Measurements from ENCODE around the gene NTM.

Gene NTM

GRCh38 chr11:131850507-131850906 is 480.1 kb downstream of the NTM start:
- no peak for DNase-seq (ENCODE audit: low read depth in 1 of 2, low spot score in 1 of 2)

- no peak for DNase-seq (ENCODE audit: low read depth in 1 of 2, low spot score in 1 of 2)
These were observed 481.7 kb downstream of the NTM start for GRCh38 chr11:131851964-131852755.

DNA sequence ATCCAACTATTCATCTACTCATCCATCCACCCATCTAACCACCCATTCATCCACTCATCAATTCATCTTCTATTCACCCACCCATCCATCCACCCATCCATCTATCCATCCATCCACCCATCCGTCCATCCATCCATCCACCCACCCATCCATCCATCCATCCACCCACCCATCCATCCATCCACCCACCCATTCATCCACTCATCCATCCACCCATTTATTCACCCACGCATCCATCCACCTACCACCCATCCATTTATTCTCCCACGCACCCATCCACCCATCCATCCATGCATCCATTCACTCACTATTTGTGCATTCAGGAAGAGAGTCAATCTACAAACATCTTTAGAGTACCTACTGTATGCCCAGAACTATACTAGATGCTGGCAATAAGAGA is 482.3 kb downstream of the NTM start:
- DNase-seq (ENCODE audit: low read depth in 1 of 2, low spot score in 1 of 2), result no peak

DNA sequence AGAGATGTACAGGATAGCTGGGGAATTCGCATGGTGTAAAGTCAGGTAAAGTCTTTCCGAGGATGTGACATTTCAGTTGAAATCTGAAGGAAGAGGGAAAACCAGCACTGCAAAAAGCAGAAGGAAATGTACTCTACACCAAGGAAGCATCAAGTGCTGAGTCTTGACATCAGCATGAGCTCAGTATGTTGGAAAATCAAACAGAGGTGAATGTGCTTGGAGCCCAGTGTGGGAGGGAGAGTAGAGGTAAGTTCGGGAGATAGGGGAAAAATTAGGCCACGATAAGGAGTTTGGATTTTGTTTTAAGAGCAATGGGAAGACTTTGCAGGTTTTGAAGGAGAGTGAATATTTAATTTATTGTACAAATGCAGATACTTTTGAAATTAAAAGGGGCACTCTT is 484.0 kb downstream of the NTM start:
- no peak for DNase-seq (ENCODE audit: low read depth in 1 of 2, low spot score in 1 of 2)

GRCh38 chr11:131855320-131855719 is 484.9 kb downstream of the NTM start:
- no peak for DNase-seq (ENCODE audit: low read depth in 1 of 2, low spot score in 1 of 2)

GRCh38 chr11:131857246-131857645 is 486.8 kb downstream of the NTM start:
- DNase-seq (ENCODE audit: low read depth in 1 of 2, low spot score in 1 of 2), result no peak

GRCh38 chr11:131858505-131858904 is 488.1 kb downstream of the NTM start:
- no peak for DNase-seq (ENCODE audit: low read depth in 1 of 2, low spot score in 1 of 2)

- DNase-seq (ENCODE audit: low read depth in 1 of 2, low spot score in 1 of 2), result no peak
These were observed 489.3 kb downstream of the NTM start for GRCh38 chr11:131859538-131860210.

DNA sequence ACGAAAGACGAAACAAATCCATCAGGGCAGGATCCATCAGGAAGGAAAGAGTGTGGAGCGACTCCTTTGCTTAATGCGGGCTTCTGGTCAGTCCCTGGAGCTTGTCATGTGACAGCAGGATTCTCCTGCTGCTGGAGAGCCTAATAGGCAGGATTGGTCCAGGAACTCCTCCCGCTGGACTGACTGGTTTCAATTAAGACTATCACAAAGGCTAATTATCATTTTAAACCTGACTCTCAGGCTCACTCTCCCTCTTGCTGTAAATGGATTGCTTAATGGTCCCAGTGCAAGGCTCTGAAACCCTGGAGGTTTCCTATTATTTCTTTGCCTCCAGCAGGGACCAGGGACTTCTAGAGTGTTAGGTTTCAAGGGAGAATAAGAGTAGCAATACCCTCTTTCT is 493.8 kb downstream of the NTM start:
- DNase-seq (ENCODE audit: low read depth in 1 of 2, low spot score in 1 of 2), result no peak

DNA sequence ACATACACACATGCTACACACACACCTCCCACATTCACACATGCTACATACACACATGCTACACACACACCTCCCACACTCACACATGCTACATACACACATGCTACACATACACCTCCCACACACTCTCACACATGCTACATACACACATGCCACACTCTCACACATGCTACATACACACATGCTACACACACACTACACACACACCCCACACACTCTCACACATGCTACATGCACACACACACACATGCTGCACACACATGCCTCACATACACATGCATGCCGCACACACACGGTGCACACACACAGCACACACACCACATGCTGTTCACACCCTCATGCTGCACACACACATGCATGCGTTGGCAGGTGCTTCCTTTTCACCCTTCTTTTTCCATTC is 495.4 kb downstream of the NTM start:
- DNase-seq (ENCODE audit: low read depth in 1 of 2, low spot score in 1 of 2), result no peak

GRCh38 chr11:131866535-131867400 is 496.4 kb downstream of the NTM start:
- no peak for DNase-seq (ENCODE audit: low read depth in 1 of 2, low spot score in 1 of 2)

GRCh38 chr11:131867457-131868257 is 497.2 kb downstream of the NTM start:
- no peak for DNase-seq (ENCODE audit: low read depth in 1 of 2, low spot score in 1 of 2)

GRCh38 chr11:131868629-131869507 is 498.5 kb downstream of the NTM start:
- DNase-seq (ENCODE audit: low read depth in 1 of 2, low spot score in 1 of 2), result no peak

GRCh38 chr11:131870305-131870704 is 499.9 kb downstream of the NTM start:
- no peak for DNase-seq (ENCODE audit: low read depth in 1 of 2, low spot score in 1 of 2)

DNA sequence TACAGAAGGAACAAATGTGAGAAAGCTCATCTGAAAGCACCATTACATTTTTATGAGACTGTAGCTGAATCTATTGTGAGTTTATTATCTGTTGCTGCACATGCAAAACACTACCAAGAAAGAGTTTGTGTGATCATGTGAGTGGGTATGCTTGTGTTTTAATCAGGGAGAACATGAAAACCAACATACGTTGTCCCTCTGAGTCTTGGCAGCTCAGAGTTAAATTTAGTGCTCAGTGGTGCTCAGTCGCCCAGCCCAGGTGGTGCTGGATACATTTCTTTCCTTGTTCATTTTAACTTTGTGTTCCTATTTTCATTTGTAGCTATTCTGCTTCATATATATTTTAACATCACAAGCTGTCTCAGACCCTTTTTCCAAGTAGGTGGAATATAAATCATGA is 500.6 kb downstream of the NTM start:
- no peak for DNase-seq (ENCODE audit: low read depth in 1 of 2, low spot score in 1 of 2)

- DNase-seq (ENCODE audit: low read depth in 1 of 2, low spot score in 1 of 2), result no peak
These were observed 503.7 kb downstream of the NTM start for GRCh38 chr11:131874070-131874469.

GRCh38 chr11:131875611-131876010 is 505.2 kb downstream of the NTM start:
- DNase-seq (ENCODE audit: low read depth in 1 of 2, low spot score in 1 of 2), result no peak

GRCh38 chr11:131877246-131877942 is 507.0 kb downstream of the NTM start:
- DNase-seq (ENCODE audit: low read depth in 1 of 2, low spot score in 1 of 2), result no peak

DNA sequence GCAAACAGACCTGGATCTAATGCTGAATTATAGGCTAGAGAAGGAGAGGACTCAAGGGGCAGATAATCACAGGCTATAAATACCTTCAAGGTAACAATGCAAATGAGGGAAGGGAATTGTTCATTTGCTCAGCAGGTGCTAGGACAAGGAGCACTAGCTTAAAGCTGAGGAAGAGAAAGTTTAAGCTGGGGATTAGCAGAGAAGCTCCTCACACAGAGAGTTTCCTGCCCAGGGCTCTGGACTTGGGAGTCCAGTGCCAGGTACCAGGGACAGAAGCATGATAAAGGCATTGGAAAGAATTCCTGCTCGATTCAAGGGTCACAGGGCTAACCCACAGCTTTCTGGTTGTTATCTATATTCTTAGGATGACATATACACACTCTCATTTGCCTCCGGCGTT is 509.9 kb downstream of the NTM start:
- no peak for DNase-seq (ENCODE audit: low read depth in 1 of 2, low spot score in 1 of 2)
